ENCODE measurements around the gene HMGN4. TPM values are rescaled to one million over a fixed set of nuclear protein-coding genes. Genes with fewer than 3 reads are reported as not detected.

HMGN4 gene
- total and polyA plus RNA-seq, 9 of the 15 experiments (the other 6 are each of a cell fraction or from before 2014, with no cell fraction given), result 35.4 to 134 (median 94.1) TPM

GRCh38 chr6:26568601-26569432 lies 30.7 kb downstream of the HMGN4 start (continued):
- no peak for TF ChIP-seq CREB5 (CRISPR knock-in tag; IDR thresholded peaks at IDR 0.05)
- no peak for TF ChIP-seq RERE (CRISPR knock-in tag; IDR thresholded peaks at IDR 0.05; ENCODE audit: borderline replicate concordance)
- TF ChIP-seq ETS2 (tag; IDR thresholded peaks at IDR 0.05; ENCODE audit: borderline replicate concordance, poor library complexity, severe bottlenecking), result no peak
- no peak for TF ChIP-seq PTBP1 (IDR thresholded peaks at IDR 0.05; ENCODE audit: low read depth, low read length)
- TF ChIP-seq HNRNPK (IDR thresholded peaks at IDR 0.05; ENCODE audit: low read depth, low read length, poor library complexity, severe bottlenecking), result no peak
- 0 out of 4 replicates have a peak, but pooled peaks of 1 of the 2 experiments have one; percentile 31 for TF ChIP-seq UBTF (IDR thresholded peaks at IDR 0.05; ENCODE audit: borderline replicate concordance in 1 of 2, low read depth in 2 of 2, low read length in 2 of 2)
- TF ChIP-seq ATF3 (IDR thresholded peaks at IDR 0.05), result peak; percentile 70
- TF ChIP-seq ATF3 (CRISPR knock-in tag; conservative IDR thresholded peaks at IDR 0.05), result peak; percentile 44; the same call in 1 of the 2 replicates
- no peak for TF ChIP-seq ERF (CRISPR knock-in tag; IDR thresholded peaks at IDR 0.05)
- peak; percentile 32; the same call in 1 of the 2 replicates for TF ChIP-seq MAFK (IDR thresholded peaks at IDR 0.05; ENCODE audit: low read length)
- no peak for TF ChIP-seq PCBP2 (IDR thresholded peaks at IDR 0.05; ENCODE audit: low read depth, low read length, poor library complexity, severe bottlenecking)
- TF ChIP-seq KLF6 (CRISPR knock-in tag; IDR thresholded peaks at IDR 0.05; ENCODE audit: borderline replicate concordance), result no peak
- TF ChIP-seq SRSF9 (IDR thresholded peaks at IDR 0.05; ENCODE audit: borderline replicate concordance, low read depth, low read length), result no peak
- no peak for TF ChIP-seq PCBP1 (IDR thresholded peaks at IDR 0.05; ENCODE audit: low read depth, low read length, poor library complexity, severe bottlenecking)
- TF ChIP-seq ZNF668 (CRISPR knock-in tag; IDR thresholded peaks at IDR 0.05), result no peak
- no peak for TF ChIP-seq SREBF2 (CRISPR knock-in tag; IDR thresholded peaks at IDR 0.05)

Data from K562 (cell line).